GM10266 (cell line): Measurements from ENCODE around the gene AQP6.

Experiments used
- DNase-seq: peaks from one replicate; pipeline ENCODE4 v3.0.0; 2012; ENCODE audit errors: extremely low spot score
- CTCF ChIP-seq: IDR thresholded peaks from 2 replicates; pipeline ENCODE4 v1.5.1; 2012; ENCODE audit warnings: mild to moderate bottlenecking, low read depth; ENCODE audit not compliant: control insufficient read depth, insufficient read depth; ENCODE audit errors: missing control alignments

The AQP6 gene

GRCh38 chr12:49972641-49973360 lies at the start of gene AQP6:
Gene AQP6, plus strand, starts transcription at chr12:49972947. Its CDS starts 227 bp downstream, at chr12:49973174.
- DNase-seq, result no peak
- TF ChIP-seq CTCF, result no peak

- TF ChIP-seq CTCF, result no peak
These were observed 49.6 kb upstream of the AQP6 start for GRCh38 chr12:49923035-49923644.

GRCh38 chr12:49923880-49924556 lies 48.7 kb upstream of the AQP6 start:
- TF ChIP-seq CTCF, result no peak
- no peak for DNase-seq

More at GRCh38 chr12:49923035-49923644, 49.6 kb upstream of the AQP6 start:
- no peak for DNase-seq

GRCh38 chr12:49924628-49925246 lies 48.0 kb upstream of the AQP6 start:
- no peak for TF ChIP-seq CTCF
- DNase-seq, result no peak

- DNase-seq, result no peak
- no peak for TF ChIP-seq CTCF
These were observed 47.1 kb upstream of the AQP6 start for GRCh38 chr12:49925433-49926204.

DNA sequence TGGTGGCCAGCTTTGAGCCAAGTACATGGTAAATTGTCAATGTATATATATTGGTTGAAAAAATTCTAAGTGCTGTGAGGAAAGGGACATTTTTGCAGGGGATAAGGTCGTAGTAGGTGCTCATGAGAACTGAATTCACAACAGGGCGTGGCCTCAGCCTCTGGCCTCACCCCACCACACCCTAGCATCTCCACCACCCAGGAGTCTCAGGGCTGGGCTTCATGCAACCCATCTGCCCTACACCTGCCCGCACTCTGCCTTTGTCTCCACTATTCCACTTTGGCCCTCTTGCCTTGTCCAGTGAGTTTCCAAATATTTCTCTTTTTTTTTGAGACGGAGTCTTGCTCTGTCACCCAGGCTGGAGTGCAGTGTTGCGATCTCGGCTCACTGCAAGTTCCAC lies 44.3 kb upstream of the AQP6 start:
- no peak for DNase-seq
- no peak for TF ChIP-seq CTCF
